CMK (cell line): ENCODE results near the gene SLFN12L.
"Not testable (repeated sequence)": the region's sequence is repeated elsewhere in the genome, so short reads cannot be mapped to it uniquely, and the experiment has no call there.

Source experiments
- DNase-seq: peaks from one replicate; pipeline ENCODE4 v3.0.0-alpha.2; 2010; ENCODE audit warnings: low read depth

The SLFN12L gene

GRCh38 chr17:35496451-35497290 is 40.8 kb downstream of the SLFN12L start:
- no peak for DNase-seq

DNA sequence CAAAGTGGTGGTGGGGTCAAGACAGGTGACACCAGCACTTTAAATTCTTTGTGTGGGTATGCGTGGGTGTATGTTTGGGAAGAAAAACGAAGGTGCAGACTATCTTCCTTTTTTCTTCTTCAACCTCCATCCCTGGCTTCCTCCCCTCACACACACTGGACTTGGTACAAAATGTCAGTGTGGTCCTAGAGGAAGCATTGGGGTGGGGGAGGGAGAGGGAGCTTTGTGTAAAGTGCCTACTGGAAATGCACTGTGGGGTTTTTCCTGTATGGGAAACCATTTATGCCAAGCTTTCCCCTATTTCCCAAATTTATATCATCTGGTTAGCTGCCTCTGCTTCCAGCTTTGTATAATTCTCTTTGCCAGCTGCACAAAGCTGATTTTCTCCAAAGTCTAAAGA is 44.4 kb downstream of the SLFN12L start:
- DNase-seq: no peak

DNA sequence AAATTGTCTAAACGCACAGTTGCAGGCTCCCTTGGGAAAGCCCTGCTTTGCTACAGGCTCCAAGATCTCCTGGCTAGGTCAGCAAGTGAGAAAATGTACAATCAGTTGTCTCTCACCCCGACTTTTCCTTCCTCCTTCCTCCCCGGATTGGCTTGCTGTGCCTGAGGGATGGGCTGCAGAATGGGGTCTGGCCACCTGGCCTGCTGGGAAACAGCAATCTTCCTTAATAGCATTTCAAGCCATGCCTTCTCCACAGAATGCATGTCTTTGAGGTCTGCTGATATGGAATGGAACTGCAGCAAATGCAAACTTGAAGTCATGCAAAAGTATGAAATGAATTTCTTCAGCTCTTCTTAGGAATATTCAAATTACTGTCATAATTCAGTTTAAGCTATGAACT is 46.1 kb downstream of the SLFN12L start:
- DNase-seq: no peak

DNA sequence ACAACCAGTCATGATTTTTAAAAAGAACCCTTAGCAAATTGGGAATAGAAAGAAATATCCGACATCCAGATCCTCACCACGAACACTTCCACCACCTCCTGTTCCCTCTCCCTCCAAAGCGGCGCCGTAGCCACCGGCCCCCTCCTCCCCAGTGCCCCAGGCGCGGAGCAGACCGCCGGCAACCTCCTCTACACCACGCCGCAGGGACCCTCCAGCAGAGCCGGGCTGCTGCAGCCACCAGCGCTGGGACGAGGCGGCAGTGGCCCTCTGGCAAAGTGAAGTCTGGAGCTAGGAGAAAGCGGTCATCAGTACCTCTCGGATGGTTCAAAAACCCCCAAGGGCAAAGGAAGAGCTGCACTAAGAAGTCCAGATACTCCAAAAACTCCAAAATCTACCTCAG is 47.5 kb downstream of the SLFN12L start:
- no peak for DNase-seq

DNA sequence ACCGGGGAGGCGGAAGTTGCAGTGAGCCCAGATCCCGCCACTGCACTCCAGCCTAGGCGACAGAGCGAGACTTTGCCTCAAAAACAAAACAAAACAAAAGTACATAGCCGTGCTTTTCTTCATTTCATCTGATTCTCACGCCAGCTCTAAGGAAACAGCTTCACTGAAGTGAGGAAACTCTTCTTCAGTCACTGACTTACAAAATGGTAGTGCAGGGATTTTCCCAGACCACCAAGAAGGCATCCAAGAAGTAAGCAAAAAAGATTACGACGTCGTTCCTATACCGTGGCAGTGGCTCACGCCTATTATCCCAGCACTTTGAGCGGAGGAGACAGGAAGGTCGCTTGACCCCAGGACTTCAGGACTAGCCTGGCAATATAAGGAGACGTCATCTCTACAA is 48.5 kb downstream of the SLFN12L start:
- no peak for DNase-seq

DNA sequence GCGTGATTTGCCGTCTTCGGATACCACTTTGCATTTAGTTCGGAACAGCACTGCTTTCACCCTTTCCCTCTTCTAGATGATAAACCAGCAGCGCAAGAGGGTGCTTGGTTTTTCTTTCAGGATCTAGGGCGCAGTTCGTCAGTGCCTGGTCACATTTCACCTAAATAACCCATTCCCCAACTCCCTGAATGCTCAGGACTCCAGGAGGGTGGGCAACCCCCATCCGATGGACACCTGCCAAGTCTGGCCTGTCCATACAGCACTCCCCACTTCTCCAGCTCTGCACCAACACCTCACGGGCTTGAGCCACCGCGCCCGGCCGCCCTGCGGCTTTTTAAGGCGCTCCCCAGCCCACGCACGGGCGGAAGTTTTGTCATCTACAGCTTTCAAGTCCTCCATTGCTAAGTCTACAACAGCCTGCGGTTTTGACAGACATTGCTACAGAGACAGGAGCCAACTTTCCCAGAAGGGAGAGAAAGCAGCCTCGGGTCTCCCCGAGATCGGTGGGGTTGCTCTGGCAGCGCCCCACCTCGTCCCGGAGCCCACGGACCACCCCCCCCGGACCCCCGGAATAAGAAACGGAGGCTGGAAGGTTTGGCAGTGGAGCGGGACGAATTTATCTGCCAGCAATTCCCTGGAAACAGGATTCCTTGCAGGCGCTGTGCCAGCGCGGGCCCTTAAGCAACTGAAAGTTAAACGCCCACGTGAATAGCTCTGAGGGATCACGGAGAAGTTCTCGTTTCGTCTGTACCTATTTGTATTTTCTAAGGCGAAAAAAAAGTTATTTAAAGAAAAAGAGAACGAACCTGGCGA is 50.4 kb downstream of the SLFN12L start:
- DNase-seq: no peak

GRCh38 chr17:35479271-35479670 is 58.2 kb downstream of the SLFN12L start:
- no peak for DNase-seq

- DNase-seq: no peak
Observed at GRCh38 chr17:35477248-35477647, 60.2 kb downstream of the SLFN12L start.

GRCh38 chr17:35476283-35476820 is 61.1 kb downstream of the SLFN12L start:
- no peak for DNase-seq

DNA sequence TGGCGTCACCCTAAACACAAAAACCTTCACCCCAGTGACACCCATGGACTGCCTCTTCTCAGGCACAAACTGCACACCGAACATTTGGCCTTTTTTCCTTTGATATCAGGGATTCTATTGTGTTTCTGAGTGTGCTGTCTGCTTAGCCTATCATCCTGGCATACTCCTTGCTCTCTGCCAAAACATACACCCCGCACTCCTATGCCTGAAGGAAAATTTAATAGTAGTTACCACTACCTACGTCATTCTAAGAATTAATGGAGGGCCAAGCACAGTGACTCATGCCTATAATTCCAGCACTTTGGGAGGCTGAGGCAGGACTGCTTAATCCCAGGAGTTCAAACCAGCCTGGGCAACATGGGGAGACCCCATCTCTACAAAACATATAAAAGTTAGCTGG is 69.0 kb downstream of the SLFN12L start:
- no peak for DNase-seq

GRCh38 chr17:35467824-35468223 is 69.7 kb downstream of the SLFN12L start:
- DNase-seq: no peak

GRCh38 chr17:35460354-35460851 is 77.1 kb downstream of the SLFN12L start:
- DNase-seq: no peak

GRCh38 chr17:35454035-35454434 is 83.4 kb downstream of the SLFN12L start:
- not testable (repeated sequence) for DNase-seq

DNA sequence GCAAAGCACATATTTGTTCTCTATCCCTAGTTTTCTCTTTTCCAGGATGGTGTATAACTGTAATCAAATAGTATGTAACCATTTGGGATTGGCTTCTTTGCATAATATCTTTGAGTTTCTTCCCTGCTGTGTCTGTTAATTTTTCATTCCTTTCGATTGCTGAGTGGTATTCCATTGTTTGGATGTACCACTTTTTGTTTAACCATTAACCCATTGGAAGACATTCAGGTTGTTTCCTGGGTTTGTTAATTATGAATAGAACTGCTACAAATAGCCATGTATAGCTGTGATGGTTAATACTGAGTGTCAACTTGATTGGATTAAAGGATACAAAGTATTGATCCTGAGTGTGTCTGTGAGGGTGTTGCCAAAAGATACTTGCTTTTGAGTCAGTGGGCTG is 84.3 kb downstream of the SLFN12L start:
- no peak for DNase-seq

DNA sequence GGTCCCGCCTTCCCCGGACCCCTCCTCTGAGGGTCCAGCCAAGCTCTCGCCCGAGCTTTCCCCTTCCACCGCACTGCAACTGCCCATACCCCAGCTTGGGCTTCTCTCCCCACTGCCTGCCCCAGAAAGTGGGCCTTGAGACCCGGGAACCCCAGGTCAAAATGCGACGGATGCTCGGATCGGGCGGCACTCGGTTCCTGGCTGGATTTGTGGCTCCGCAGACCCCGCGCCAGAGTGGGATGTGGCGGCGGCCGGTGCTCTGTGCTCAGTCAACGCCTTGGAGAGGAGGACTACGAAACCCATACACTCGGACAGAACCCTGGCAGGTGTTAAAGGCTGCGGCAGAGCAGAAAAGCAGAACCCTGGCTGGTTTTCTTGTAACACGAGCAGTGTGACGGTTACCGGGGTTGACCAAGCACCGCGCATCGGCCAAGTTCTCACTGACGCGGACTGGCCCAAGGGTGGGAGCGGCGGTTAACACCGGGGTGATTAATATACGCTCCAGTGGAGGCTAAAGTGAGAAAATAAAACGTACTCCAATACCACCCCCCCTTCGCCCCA is 88.0 kb downstream of the SLFN12L start:
- DNase-seq: no peak

GRCh38 chr17:35448899-35449227 is 88.6 kb downstream of the SLFN12L start:
- DNase-seq: no peak

GRCh38 chr17:35448214-35448898 is 89.1 kb downstream of the SLFN12L start, which contains the start of gene SLFN13:
SLFN13 (minus strand) TSS chr17:35448766; CDS start chr17:35445680, 3,086 bp downstream.
- DNase-seq: peak; percentile 65

GRCh38 chr17:35447499-35447898 is 90.0 kb downstream of the SLFN12L start:
- DNase-seq: no peak

- DNase-seq: no peak
Observed at GRCh38 chr17:35438433-35438832, 99.0 kb downstream of the SLFN12L start.

DNA sequence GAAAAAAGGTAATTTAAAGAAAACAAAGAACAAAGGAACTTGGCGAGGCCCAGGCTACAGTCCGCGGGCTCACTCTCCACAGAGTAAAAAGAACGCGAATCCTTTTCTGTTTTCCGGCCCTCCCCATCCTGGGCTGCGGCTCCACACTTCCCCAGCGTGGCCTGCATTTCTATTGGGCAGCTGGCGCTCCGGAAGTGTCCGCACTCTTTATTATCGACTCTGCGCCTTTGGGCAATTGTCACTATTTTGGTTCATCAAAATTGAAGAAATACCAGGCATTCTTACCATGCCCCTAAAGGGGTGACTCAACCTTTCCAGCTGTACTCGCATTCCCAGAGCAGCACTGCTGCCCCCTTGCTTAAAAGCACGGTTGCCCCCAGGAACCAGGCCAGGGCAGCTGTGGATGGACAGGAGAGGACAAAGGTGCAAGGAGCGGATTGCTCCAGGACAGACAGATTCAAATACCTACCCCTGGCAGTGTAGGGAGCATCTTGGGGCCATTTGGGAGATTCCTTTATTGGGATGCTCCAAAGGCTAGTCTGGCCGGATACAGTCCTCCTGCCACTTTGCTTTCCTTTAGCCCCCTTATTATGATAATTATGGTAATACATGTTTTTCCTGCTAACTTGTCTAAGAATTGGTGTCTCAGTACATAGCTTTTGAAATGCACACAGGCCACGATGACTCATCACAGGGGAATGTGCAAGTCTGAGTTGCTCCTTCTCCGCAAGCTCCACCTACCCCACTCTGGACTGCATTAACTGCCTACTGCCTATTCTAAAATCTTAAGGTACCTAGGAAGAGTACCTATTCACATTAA is 104.2 kb downstream of the SLFN12L start:
- DNase-seq: no peak
